OCI-LY1 (cell line): ENCODE data around the gene DPP7.

ENCODE experiments used
- EZH2 ChIP-seq: fragments of 200-600 bp; sonication (generic), shearing (Covaris generic); IDR thresholded peaks from 2 replicates; pipeline ENCODE4 v1.8.0; 2017; ENCODE audit warnings: borderline replicate concordance, mixed run types, mild to moderate bottlenecking, antibody characterized with exemption, low read length, moderate library complexity, mixed read lengths
- TF ChIP-seq, protein P1 (sequence below): fragments of 200-600 bp; sonication (generic), shearing (Covaris generic); IDR thresholded peaks from 2 replicates; pipeline ENCODE4 v1.5.1; 2017; ENCODE audit warnings: mild to moderate bottlenecking, antibody characterized with exemption, low read length, moderate library complexity, mixed read lengths

DNA sequence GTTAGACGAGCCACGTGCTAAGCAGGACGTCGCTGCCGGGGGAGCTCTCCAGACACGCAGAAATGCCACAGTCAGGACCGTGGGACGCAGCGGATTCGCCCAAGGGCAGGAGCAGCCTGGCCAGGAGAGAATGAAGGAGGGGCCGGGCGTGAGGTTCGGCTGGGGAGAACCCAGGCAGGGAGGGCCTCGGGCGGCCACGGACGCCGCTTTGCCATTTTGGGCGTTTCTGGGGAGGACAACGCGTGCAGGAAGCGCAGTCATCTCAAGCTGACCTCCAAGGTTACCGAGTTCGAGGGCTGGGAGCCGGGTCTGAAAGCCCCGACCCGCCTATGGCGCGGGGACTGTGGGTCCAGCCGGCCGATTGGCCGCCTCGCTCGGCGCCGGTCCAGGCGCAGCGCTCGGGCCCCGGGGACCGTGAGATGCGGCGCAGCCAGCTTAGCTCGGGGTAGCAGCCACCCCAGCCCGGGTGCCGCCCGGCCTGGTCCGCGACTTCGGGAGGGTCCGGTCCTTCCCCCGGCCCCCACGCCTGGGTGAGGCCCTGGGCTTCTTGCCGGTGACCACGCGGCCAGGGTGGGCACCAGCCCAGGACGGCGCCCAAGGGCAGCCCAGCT, 28.5 kb downstream of the DPP7 start:
- TF ChIP-seq, protein P1, sequence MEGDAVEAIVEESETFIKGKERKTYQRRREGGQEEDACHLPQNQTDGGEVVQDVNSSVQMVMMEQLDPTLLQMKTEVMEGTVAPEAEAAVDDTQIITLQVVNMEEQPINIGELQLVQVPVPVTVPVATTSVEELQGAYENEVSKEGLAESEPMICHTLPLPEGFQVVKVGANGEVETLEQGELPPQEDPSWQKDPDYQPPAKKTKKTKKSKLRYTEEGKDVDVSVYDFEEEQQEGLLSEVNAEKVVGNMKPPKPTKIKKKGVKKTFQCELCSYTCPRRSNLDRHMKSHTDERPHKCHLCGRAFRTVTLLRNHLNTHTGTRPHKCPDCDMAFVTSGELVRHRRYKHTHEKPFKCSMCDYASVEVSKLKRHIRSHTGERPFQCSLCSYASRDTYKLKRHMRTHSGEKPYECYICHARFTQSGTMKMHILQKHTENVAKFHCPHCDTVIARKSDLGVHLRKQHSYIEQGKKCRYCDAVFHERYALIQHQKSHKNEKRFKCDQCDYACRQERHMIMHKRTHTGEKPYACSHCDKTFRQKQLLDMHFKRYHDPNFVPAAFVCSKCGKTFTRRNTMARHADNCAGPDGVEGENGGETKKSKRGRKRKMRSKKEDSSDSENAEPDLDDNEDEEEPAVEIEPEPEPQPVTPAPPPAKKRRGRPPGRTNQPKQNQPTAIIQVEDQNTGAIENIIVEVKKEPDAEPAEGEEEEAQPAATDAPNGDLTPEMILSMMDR = no peak
- no peak for TF ChIP-seq EZH2
